Measurements from ENCODE around the gene ALK.

ALK gene

GRCh38 chr2:29617351-29617750 is 304.0 kb downstream of the ALK start:
- in situ Hi-C loops (cut with HindIII; ENCODE audit: low sequenced_read_pairs), result no loop called here

GRCh38 chr2:29616569-29616968 is 304.8 kb downstream of the ALK start:
- in situ Hi-C loops (cut with HindIII; ENCODE audit: low sequenced_read_pairs), result no loop called here

- in situ Hi-C loops (cut with HindIII; ENCODE audit: low sequenced_read_pairs), result no loop called here
These were observed 305.5 kb downstream of the ALK start for GRCh38 chr2:29615841-29616240.

GRCh38 chr2:29615183-29615582 is 306.2 kb downstream of the ALK start:
- in situ Hi-C loops (cut with HindIII; ENCODE audit: low sequenced_read_pairs), result no loop called here

- in situ Hi-C loops (cut with HindIII; ENCODE audit: low sequenced_read_pairs), result no loop called here
These were observed 307.0 kb downstream of the ALK start for GRCh38 chr2:29614295-29614830.

GRCh38 chr2:29613792-29614266 is 307.6 kb downstream of the ALK start:
- in situ Hi-C loops (cut with HindIII; ENCODE audit: low sequenced_read_pairs), result no loop called here

- in situ Hi-C loops (cut with HindIII; ENCODE audit: low sequenced_read_pairs), result no loop called here
These were observed 308.3 kb downstream of the ALK start for GRCh38 chr2:29613067-29613466.

- in situ Hi-C loops (cut with HindIII; ENCODE audit: low sequenced_read_pairs), result no loop called here
These were observed 308.8 kb downstream of the ALK start for GRCh38 chr2:29612568-29612967.

GRCh38 chr2:29611850-29612249 is 309.5 kb downstream of the ALK start:
- in situ Hi-C loops (cut with HindIII; ENCODE audit: low sequenced_read_pairs), result no loop called here

- in situ Hi-C loops (cut with HindIII; ENCODE audit: low sequenced_read_pairs), result no loop called here
These were observed 310.1 kb downstream of the ALK start for GRCh38 chr2:29611261-29611660.

GRCh38 chr2:29610569-29610968 is 310.8 kb downstream of the ALK start:
- in situ Hi-C loops (cut with HindIII; ENCODE audit: low sequenced_read_pairs), result no loop called here

GRCh38 chr2:29607038-29607420 is 314.4 kb downstream of the ALK start:
- in situ Hi-C loops (cut with HindIII; ENCODE audit: low sequenced_read_pairs), result no loop called here

GRCh38 chr2:29606104-29607037 is 315.0 kb downstream of the ALK start:
- in situ Hi-C loops (cut with HindIII; ENCODE audit: low sequenced_read_pairs), result no loop called here

GRCh38 chr2:29603341-29603740 is 318.0 kb downstream of the ALK start:
- in situ Hi-C loops (cut with HindIII; ENCODE audit: low sequenced_read_pairs), result no loop called here

- in situ Hi-C loops (cut with HindIII; ENCODE audit: low sequenced_read_pairs), result no loop called here
These were observed 319.5 kb downstream of the ALK start for GRCh38 chr2:29601872-29602271.

- in situ Hi-C loops (cut with HindIII; ENCODE audit: low sequenced_read_pairs), result no loop called here
These were observed 320.1 kb downstream of the ALK start for GRCh38 chr2:29601321-29601720.

- in situ Hi-C loops (cut with HindIII; ENCODE audit: low sequenced_read_pairs), result no loop called here
These were observed 321.4 kb downstream of the ALK start for GRCh38 chr2:29599946-29600345.

GRCh38 chr2:29598978-29599377 is 322.4 kb downstream of the ALK start:
- in situ Hi-C loops (cut with HindIII; ENCODE audit: low sequenced_read_pairs), result no loop called here

GRCh38 chr2:29597035-29597434 is 324.4 kb downstream of the ALK start:
- in situ Hi-C loops (cut with HindIII; ENCODE audit: low sequenced_read_pairs), result no loop called here

- in situ Hi-C loops (cut with HindIII; ENCODE audit: low sequenced_read_pairs), result no loop called here
These were observed 324.8 kb downstream of the ALK start for GRCh38 chr2:29596584-29596983.

GRCh38 chr2:29591600-29591999 is 329.8 kb downstream of the ALK start:
- in situ Hi-C loops (cut with HindIII; ENCODE audit: low sequenced_read_pairs), result no loop called here

- in situ Hi-C loops (cut with HindIII; ENCODE audit: low sequenced_read_pairs), result no loop called here
These were observed 331.2 kb downstream of the ALK start for GRCh38 chr2:29590211-29590610.
